NB4 (cell line): ENCODE data around the gene POLE3.
"Not testable (repeated sequence)": the region's sequence is repeated elsewhere in the genome, so short reads cannot be mapped to it uniquely, and the experiment has no call there.

Experiments
- DNase-seq: peaks from one replicate; pipeline ENCODE4 v3.0.0; 2010; ENCODE audit warnings: low read depth
- H3K4me3 ChIP-seq: one replicate; pipeline ENCODE4 v1.5.1; 2011; ENCODE audit warnings: mild to moderate bottlenecking, low read depth, low read length, moderate library complexity
- CTCF ChIP-seq: IDR thresholded peaks from one replicate; pipeline ENCODE4 v1.5.1; 2012; ENCODE audit warnings: low read depth, low read length
- MAX ChIP-seq: IDR thresholded peaks from 2 replicates; pipeline ENCODE4 v1.6.1; 2011; ENCODE audit warnings: low read depth, low read length
- MYC ChIP-seq: IDR thresholded peaks from 2 replicates; pipeline ENCODE4 v1.6.1; 2011; ENCODE audit warnings: low read depth, low read length
- POLR2A ChIP-seq: IDR thresholded peaks from 2 replicates; pipeline ENCODE4 v1.6.1; 2011; ENCODE audit warnings: mild to moderate bottlenecking; ENCODE audit not compliant: insufficient read length; ENCODE audit errors: extremely low read depth

The POLE3 gene

GRCh38 chr9:113368348-113368981, 42.0 kb downstream of the POLE3 start:
- H3K4me3 ChIP-seq, result no peak overlapping the region
- no peak for DNase-seq
- TF ChIP-seq MAX, result no peak
- TF ChIP-seq MYC, result no peak
- no peak for TF ChIP-seq POLR2A

- peak; percentile 51 for DNase-seq
- H3K4me3 ChIP-seq, result not testable (repeated sequence)
Observed at GRCh38 chr9:113365652-113366051, 44.8 kb downstream of the POLE3 start.

GRCh38 chr9:113364951-113365350, 45.5 kb downstream of the POLE3 start:
- H3K4me3 ChIP-seq, result no peak overlapping the region
- DNase-seq, result no peak
- TF ChIP-seq MYC (no peak), MAX (no peak), CTCF (no peak), POLR2A (no peak)

- TF ChIP-seq MYC (no peak), MAX (no peak), POLR2A (no peak)
- H3K4me3 ChIP-seq, result no peak overlapping the region
- no peak for DNase-seq
Observed at GRCh38 chr9:113363336-113363735, 47.1 kb downstream of the POLE3 start.

GRCh38 chr9:113361304-113362018, 49.0 kb downstream of the POLE3 start:
- no peak overlapping the region for H3K4me3 ChIP-seq
- no peak for DNase-seq
- no peak for TF ChIP-seq POLR2A
- no peak for TF ChIP-seq MYC
- no peak for TF ChIP-seq MAX
- no peak for TF ChIP-seq CTCF

- no peak overlapping the region for H3K4me3 ChIP-seq
- DNase-seq, result no peak
- TF ChIP-seq MYC, result no peak
- no peak for TF ChIP-seq POLR2A
- no peak for TF ChIP-seq CTCF
- TF ChIP-seq MAX, result no peak
Observed at GRCh38 chr9:113360242-113360842, 50.1 kb downstream of the POLE3 start.

GRCh38 chr9:113359385-113359784, 51.1 kb downstream of the POLE3 start:
- TF ChIP-seq MAX, result no peak
- TF ChIP-seq POLR2A, result no peak
- TF ChIP-seq MYC, result no peak
- TF ChIP-seq CTCF, result no peak
- no peak overlapping the region for H3K4me3 ChIP-seq
- no peak for DNase-seq
